Activated B cell treated with CpG ODN at 0.5 μM for 24 hours (primary cell): ENCODE measurements around the gene PDIA4. TPM values are rescaled to one million over a fixed set of nuclear protein-coding genes. Genes with fewer than 3 reads are reported as not detected.

Experiments
- ATAC-seq: fragments of 200-7000 bp; cut with Tn5 transposase; one replicate; pipeline ENCODE4 v1.10.0; 2021; ENCODE audit warnings: low read depth, mild to moderate bottlenecking, moderate library complexity
- CTCF ChIA-PET: fragments of 350-600 bp; sonication (Branson Sonifier 250); formaldehyde crosslinking; loops from one replicate; lab custom pipeline; 2021; ENCODE audit warnings: antibody characterized with exemption; lab: Charles Lee
- POLR2A ChIA-PET: fragments of 350-600 bp; sonication (Branson Sonifier 250); formaldehyde crosslinking; loops from one replicate; lab custom pipeline; 2021; ENCODE audit warnings: antibody characterized with exemption; lab: Charles Lee
- DNase-seq: peaks from one replicate; pipeline ENCODE4 v3.0.0; 2022
- H3K27ac Mint-ChIP-seq: one replicate; pipeline ENCODE4 v1.8.0; 2020; ENCODE audit warnings: mixed read lengths
- H3K27me3 Mint-ChIP-seq: one replicate; pipeline ENCODE4 v1.8.0; 2021; ENCODE audit warnings: mixed read lengths
- H3K36me3 Mint-ChIP-seq: one replicate; pipeline ENCODE4 v1.8.0; 2021; ENCODE audit warnings: low read depth, mixed read lengths
- H3K4me1 Mint-ChIP-seq: one replicate; pipeline ENCODE4 v1.8.0; 2021; ENCODE audit warnings: mixed read lengths
- H3K4me3 Mint-ChIP-seq: one replicate; pipeline ENCODE4 v1.8.0; 2020; ENCODE audit warnings: mild to moderate bottlenecking, mixed read lengths
- H3K9me3 Mint-ChIP-seq: one replicate; pipeline ENCODE4 v1.8.0; 2020; ENCODE audit warnings: mixed read lengths
- intact Hi-C: fragments of 100-400 bp; cut with micrococcal nuclease; formaldehyde crosslinking; loops from one replicate; pipeline ENCODE4 v1.15.1; 2024
- total RNA-seq: library from RNA; stranded (reverse); gene quantifications from 2 replicates; pipeline ENCODE4 v1.2.3, GENCODE V29; 2022
- TF ChIP-seq, protein P1 (sequence below): fragments of 200-600 bp; IDR thresholded peaks from one replicate; pipeline ENCODE4 v1.8.0; 2022; ENCODE audit warnings: antibody characterized with exemption, mild to moderate bottlenecking

PDIA4 gene
- total RNA-seq, 1 donor from 2014 or later = 59.4 TPM

DNA sequence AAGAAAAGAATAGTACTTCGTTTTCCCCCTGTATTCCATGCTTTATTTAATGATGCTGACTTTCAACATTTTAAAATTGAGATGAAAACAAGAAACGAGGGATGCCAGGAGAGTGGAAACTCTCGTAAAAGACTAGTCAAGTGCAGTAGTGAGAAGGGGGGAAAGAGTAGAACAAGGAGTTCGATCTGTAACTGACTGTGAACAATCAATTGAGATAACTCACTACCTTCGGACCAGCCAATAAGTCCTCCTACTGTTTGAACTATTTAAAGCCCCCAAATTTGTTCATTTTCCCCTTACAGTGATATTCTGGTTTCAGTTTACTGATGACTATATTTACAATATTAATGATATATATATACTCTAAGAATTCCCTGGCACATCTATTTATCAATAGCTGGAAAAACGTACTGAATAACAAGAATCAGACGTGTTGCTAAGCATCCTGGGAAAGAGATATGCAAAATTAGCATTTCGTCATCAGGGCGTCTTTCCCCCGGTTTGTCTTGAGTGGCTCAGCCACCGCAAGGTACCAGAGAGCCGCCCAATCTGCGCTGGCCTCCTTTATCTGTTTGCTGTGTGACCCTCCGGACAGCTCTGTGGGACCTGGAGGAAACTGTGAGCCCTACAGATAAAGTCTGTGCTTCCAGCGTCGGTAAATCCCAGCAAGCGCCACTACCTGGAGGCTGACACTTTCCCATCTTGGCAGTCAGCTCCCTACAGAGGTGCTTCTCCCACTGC, 41.1 kb downstream of the PDIA4 start:
- no peaks in the 10 kb centered on the region for H3K9me3 Mint-ChIP-seq
- DNase-seq (peak; percentile 60), ATAC-seq (peak; percentile 85)
- ChIA-PET POLR2A (interaction anchor here (0.7 to 1.2 kb wide), 4 partner anchors 41 to 289 kb away, joined by 3 to 4 read pairs (median 4); partner anchors contain the start of genes CUL1, PDIA4 and ZNF398), CTCF (interaction anchor here (1.0 to 2.3 kb wide), 4 partner anchors 18 to 289 kb away, joined by 3 to 10 read pairs (median 4); partner anchors contain the start of gene CUL1)
- intact Hi-C loops = loop anchor here (1.0 to 5.0 kb wide), 9 partner anchors 18 to 635 kb away; partner anchors contain the start of genes EZH2, PDIA4, ZNF398 and ZNF786
- TF ChIP-seq, protein P1, sequence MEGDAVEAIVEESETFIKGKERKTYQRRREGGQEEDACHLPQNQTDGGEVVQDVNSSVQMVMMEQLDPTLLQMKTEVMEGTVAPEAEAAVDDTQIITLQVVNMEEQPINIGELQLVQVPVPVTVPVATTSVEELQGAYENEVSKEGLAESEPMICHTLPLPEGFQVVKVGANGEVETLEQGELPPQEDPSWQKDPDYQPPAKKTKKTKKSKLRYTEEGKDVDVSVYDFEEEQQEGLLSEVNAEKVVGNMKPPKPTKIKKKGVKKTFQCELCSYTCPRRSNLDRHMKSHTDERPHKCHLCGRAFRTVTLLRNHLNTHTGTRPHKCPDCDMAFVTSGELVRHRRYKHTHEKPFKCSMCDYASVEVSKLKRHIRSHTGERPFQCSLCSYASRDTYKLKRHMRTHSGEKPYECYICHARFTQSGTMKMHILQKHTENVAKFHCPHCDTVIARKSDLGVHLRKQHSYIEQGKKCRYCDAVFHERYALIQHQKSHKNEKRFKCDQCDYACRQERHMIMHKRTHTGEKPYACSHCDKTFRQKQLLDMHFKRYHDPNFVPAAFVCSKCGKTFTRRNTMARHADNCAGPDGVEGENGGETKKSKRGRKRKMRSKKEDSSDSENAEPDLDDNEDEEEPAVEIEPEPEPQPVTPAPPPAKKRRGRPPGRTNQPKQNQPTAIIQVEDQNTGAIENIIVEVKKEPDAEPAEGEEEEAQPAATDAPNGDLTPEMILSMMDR = no peak
- peaks cover 50% of the 10 kb centered on the region for H3K4me1 Mint-ChIP-seq
- peaks cover 12% of the 10 kb centered on the region for H3K36me3 Mint-ChIP-seq
- peak overlapping the region; percentile 96 for H3K4me3 Mint-ChIP-seq
- H3K27me3 Mint-ChIP-seq = peaks cover 2% of the 10 kb centered on the region
- H3K27ac Mint-ChIP-seq = peak overlapping the region; percentile 93

DNA sequence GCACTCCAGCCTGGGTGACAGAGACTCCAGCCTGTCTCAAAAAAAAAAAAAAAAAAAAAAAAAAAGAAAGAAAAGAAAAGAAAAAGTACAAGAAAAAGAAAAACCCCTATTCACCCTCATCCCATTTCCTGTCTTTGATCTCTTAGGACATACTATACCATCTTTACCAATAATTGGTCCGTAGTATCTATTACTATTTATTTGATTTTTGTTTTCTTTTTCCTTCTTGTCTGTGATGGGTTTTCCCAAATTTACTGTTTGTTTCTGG, 41.6 kb downstream of the PDIA4 start:
- Mint-ChIP-seq H3K4me1 (peaks cover 50% of the 10 kb centered on the region), H3K36me3 (peaks cover 12% of the 10 kb centered on the region), H3K9me3 (no peaks in the 10 kb centered on the region), H3K4me3 (peak overlapping the region; percentile 96), H3K27ac (peak overlapping the region; percentile 93), H3K27me3 (peaks cover 2% of the 10 kb centered on the region)
- DNase-seq (no peak), ATAC-seq (no peak)
- ChIA-PET POLR2A (interaction anchor here (1.0 to 1.4 kb wide), 3 partner anchors 45 to 288 kb away, joined by 4 to 5 read pairs (median 4); partner anchors contain the start of gene CUL1), CTCF (interaction anchor here (0.6 to 1.5 kb wide), 2 partner anchors 79 to 590 kb away, joined by 3 to 5 read pairs; no protein-coding TSS in a partner anchor)
- TF ChIP-seq, protein P1 = no peak
- intact Hi-C loops = loop anchor here (1.0 to 5.0 kb wide), 9 partner anchors 19 to 636 kb away; partner anchors contain the start of genes EZH2, PDIA4, ZNF398 and ZNF786

DNA sequence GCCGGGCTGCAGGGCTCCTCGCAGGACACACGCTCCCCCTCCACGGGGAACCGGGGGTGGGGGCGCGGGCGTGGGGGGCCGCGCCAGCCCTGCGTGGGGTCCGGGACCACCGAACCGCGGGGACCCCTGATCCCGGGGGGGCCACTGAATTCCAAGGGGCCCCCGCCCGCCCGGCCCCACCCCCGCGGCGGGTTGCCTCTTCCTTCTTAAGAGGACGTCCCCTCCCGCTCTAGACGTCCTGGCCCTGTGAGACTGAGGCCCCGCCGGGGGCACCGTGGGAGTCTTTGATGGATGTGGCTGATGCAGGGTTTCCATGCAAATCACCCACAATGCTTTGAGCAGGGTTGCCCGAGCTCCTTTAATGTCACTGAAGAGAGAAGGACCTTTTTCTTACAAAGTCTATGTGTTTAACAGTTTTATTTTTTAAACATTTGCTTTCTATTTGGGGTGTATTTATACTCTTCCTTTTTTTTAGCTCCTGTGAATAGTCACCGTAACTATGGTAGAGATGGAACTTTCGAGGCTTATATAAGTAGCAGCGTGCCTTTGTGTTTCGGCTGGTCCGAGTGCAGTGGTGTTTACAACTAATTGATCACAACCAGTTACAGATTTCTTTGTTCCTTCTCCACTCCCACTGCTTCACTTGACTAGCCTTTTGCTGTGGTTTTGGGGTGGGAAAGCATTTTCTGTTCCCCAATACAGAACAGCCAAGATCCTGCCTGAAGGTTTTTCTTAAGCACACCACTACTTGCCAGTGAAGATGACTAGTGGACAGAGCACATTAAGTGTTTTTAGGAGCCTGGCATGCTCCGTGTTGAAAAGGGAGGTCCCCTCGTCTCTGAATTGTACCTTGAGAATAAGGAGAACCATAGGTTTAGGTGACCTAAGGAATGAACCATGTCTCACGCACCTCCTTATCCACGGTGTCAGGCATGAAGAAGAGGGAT, 44.8 kb downstream of the PDIA4 start:
- ATAC-seq (peak; percentile 49), DNase-seq (peak; percentile 45)
- Mint-ChIP-seq H3K27ac (peak overlapping the region; percentile 88), H3K4me3 (peak overlapping the region; percentile 91), H3K27me3 (peaks cover 2% of the 10 kb centered on the region), H3K36me3 (peaks cover 12% of the 10 kb centered on the region), H3K4me1 (peaks cover 50% of the 10 kb centered on the region), H3K9me3 (peaks cover 5% of the 10 kb centered on the region)
- POLR2A ChIA-PET = interaction anchor here (0.6 to 2.1 kb wide), 9 partner anchors 20 to 1385 kb away, joined by 3 to 10 read pairs (median 6); partner anchors contain the start of genes CUL1, REPIN1 and ZNF425
- CTCF ChIA-PET = interaction anchor here (0.7 to 1.3 kb wide), 5 partner anchors 16 to 42 kb away, joined by 3 to 8 read pairs (median 4); no protein-coding TSS in a partner anchor
- TF ChIP-seq, protein P1 = no peak
- intact Hi-C loops = loop anchor here (1.0 to 5.0 kb wide), 6 partner anchors 17 to 481 kb away; partner anchors contain the start of genes PDIA4 and ZNF425

DNA sequence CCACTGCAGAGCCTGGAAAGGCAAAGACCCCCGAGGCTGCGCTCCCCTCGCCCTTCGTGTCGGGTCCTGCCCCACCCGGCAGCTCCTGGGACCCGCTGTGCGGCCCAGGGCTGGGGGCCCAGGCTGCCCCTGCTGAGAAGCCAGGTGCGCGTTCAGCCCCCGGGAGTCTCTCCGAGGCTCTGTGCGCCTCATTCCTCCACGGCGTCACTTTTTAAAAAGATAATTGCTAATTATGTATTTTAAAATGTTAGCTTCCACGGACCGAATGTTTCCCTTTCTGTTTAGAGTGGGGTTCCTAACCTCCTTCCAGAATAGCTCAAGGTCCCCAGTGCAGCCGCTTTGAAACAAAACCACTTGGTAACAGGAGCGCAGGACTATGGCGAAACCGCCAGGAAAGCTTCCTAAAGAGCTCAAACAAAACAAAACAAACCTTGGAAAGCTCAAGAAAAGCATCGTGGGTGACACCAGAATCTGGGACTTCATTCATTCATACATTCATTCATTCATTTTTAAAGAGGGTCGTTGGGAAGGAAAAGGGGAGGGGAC, 45.6 kb downstream of the PDIA4 start:
- TF ChIP-seq, protein P1 = no peak
- H3K36me3 Mint-ChIP-seq = peaks cover 9% of the 10 kb centered on the region
- peaks cover 2% of the 10 kb centered on the region for H3K27me3 Mint-ChIP-seq
- CTCF ChIA-PET = interaction anchor here (0.7 to 1.3 kb wide), 3 partner anchors 16 to 23 kb away, joined by 4 to 8 read pairs (median 5); no protein-coding TSS in a partner anchor
- DNase-seq (no peak), ATAC-seq (no peak)
- POLR2A ChIA-PET = interaction anchor here (1.0 to 2.1 kb wide), 5 partner anchors 19 to 284 kb away, joined by 3 to 10 read pairs (median 5); partner anchors contain the start of gene CUL1
- H3K9me3 Mint-ChIP-seq = peaks cover 5% of the 10 kb centered on the region
- intact Hi-C loops = loop anchor here (1.0 to 5.0 kb wide), 6 partner anchors 16 to 480 kb away; partner anchors contain the start of genes PDIA4 and ZNF425
- H3K27ac Mint-ChIP-seq = no peak overlapping the region
- H3K4me1 Mint-ChIP-seq = peaks cover 42% of the 10 kb centered on the region
- H3K4me3 Mint-ChIP-seq = peak overlapping the region; percentile 91
